Loucy (cell line): ENCODE data around the gene EFEMP1.

ENCODE experiments used
- H2AFZ ChIP-seq: fragments of 200-600 bp; sonication (generic); 2 replicates; pipeline ENCODE4 v1.6.0; 2016; ENCODE audit warnings: antibody characterized with exemption, mild to moderate bottlenecking, low read length, moderate library complexity
- H3F3A ChIP-seq: fragments of 200-600 bp; 2 replicates; pipeline ENCODE4 v1.6.0; 2016; ENCODE audit warnings: antibody characterized with exemption, low read depth, mild to moderate bottlenecking
- H3K27me3 ChIP-seq: fragments of 200-600 bp; sonication (generic); 2 replicates; pipeline ENCODE4 v1.6.1; 2014; ENCODE audit warnings: low read length, mild to moderate bottlenecking; ENCODE audit not compliant: insufficient read depth, poor library complexity, severe bottlenecking
- H3K36me3 ChIP-seq: fragments of 200-600 bp; sonication (generic); 2 replicates; pipeline ENCODE4 v1.6.1; 2016; ENCODE audit warnings: low read length; ENCODE audit not compliant: insufficient read depth
- H3K4me1 ChIP-seq: fragments of 200-600 bp; sonication (generic); 2 replicates; pipeline ENCODE4 v1.5.1; 2014; ENCODE audit warnings: low read length, mild to moderate bottlenecking; ENCODE audit not compliant: insufficient read depth, poor library complexity, severe bottlenecking
- H3K4me2 ChIP-seq: fragments of 200-600 bp; sonication (generic); 2 replicates; pipeline ENCODE4 v1.6.0; 2014; ENCODE audit warnings: antibody characterized with exemption, low read length, low read depth, mild to moderate bottlenecking; ENCODE audit not compliant: poor library complexity, severe bottlenecking
- H3K4me3 ChIP-seq: fragments of 200-600 bp; sonication (generic); 2 replicates; pipeline ENCODE4 v1.5.1; 2014; ENCODE audit warnings: low read length, mild to moderate bottlenecking, mixed read lengths; ENCODE audit not compliant: poor library complexity, severe bottlenecking
- H3K79me2 ChIP-seq: fragments of 200-600 bp; sonication (generic); 2 replicates; pipeline ENCODE4 v1.6.1; 2014; ENCODE audit warnings: low read length; ENCODE audit not compliant: insufficient read depth
- H3K9ac ChIP-seq: fragments of 200-600 bp; sonication (generic); 2 replicates; pipeline ENCODE4 v1.6.0; 2014; ENCODE audit warnings: mild to moderate bottlenecking, low read depth, low read length, moderate library complexity; ENCODE audit not compliant: poor library complexity, severe bottlenecking
- H3K9me2 ChIP-seq: fragments of 200-600 bp; sonication (generic); replicated peaks from 2 replicates; pipeline ENCODE4 v1.6.1; 2016; ENCODE audit warnings: low read depth, low read length, mixed read lengths
- H3K9me3 ChIP-seq: fragments of 200-600 bp; sonication (generic); 2 replicates; pipeline ENCODE4 v1.6.1; 2014; ENCODE audit warnings: mild to moderate bottlenecking, antibody characterized with exemption, low read length, low read depth; ENCODE audit not compliant: insufficient read depth
- H4K20me1 ChIP-seq: fragments of 200-600 bp; sonication (generic); 2 replicates; pipeline ENCODE4 v1.6.0; 2014; ENCODE audit warnings: antibody characterized with exemption, low read length, mild to moderate bottlenecking; ENCODE audit not compliant: insufficient read depth, poor library complexity, severe bottlenecking
- CTCF ChIP-seq: fragments of 200-600 bp; sonication (generic); conservative IDR thresholded peaks from 2 replicates; pipeline ENCODE4 v1.5.1; 2014; ENCODE audit warnings: mild to moderate bottlenecking, antibody characterized with exemption, low read length
- EZH2phosphoT487 ChIP-seq: fragments of 200-600 bp; IDR thresholded peaks from 2 replicates; pipeline ENCODE4 v1.6.1; 2018; ENCODE audit warnings: antibody characterized with exemption, mild to moderate bottlenecking, moderate library complexity, borderline replicate concordance

EFEMP1 gene

DNA sequence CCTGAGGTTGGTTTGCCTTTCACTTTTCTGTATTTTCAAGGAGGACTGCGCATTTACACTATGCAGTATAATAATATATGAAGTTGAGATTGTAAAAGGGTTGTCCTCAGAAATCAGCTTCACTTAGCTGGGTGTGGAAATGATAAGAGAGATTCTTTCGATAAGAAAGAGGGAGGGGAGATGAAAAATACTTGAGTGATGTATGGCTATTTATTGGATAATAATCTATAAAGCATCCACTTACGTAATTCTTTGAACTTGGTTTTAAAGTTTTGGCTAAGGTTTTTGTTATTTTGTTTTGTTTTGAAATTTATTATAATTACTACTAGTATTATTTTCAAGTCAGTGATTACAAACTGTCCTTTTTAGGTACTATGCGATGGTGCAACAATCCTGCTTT lies 40.6 kb downstream of the EFEMP1 start:
- Histone ChIP-seq H3K4me3 (no peak overlapping the region), H3K9me3 (no peaks in the 10 kb centered on the region), H2AFZ (no peak overlapping the region), H3F3A (no peaks in the 10 kb centered on the region), H3K9me2 (no peaks in the 10 kb centered on the region), H3K27me3 (no peaks in the 10 kb centered on the region), H3K79me2 (no peaks in the 10 kb centered on the region), H3K9ac (no peak overlapping the region), H3K4me2 (no peak overlapping the region), H3K4me1 (peaks cover 14% of the 10 kb centered on the region), H3K36me3 (no peaks in the 10 kb centered on the region), H4K20me1 (no peaks in the 10 kb centered on the region)
- no peak for TF ChIP-seq EZH2phosphoT487
- TF ChIP-seq CTCF, result no peak

DNA sequence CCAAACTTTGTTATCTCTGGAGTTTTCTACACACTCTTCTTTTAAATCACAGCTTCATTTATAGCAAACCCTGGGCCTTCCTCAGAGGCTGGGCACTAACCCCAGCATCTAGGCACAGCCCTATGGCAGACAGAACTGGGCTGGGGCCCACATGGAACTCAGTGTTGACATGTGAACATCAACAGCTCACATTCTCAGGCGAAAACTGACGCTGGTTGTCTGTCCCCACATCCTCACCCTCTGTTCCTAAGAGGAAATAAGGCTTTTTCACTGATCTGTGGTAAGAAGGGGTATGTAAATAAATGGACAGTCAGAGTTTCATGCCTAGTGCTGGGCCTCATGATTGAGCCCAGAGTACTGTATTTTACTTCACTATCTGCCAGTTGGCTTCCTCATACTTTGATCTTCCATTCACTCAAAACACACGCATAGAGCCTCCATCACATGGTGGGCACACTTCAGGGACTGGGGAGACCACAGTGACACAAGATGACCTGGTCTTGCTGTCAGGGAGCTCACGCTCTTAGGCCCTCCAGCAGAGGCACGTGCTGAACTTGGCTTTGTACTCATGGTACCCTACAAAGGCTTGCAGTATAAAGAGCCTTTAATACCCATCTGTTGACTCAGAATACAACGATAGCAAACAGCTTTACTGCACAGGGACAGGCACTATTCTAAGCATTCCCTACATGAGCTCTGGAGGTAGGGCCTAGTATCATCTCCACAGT lies 43.0 kb downstream of the EFEMP1 start:
- Histone ChIP-seq H2AFZ (no peak overlapping the region), H3K4me3 (no peak overlapping the region), H3K9ac (no peak overlapping the region), H3K4me2 (no peak overlapping the region), H3F3A (no peaks in the 10 kb centered on the region), H3K9me2 (no peaks in the 10 kb centered on the region), H3K79me2 (no peaks in the 10 kb centered on the region), H3K27me3 (no peaks in the 10 kb centered on the region), H3K36me3 (no peaks in the 10 kb centered on the region), H4K20me1 (no peaks in the 10 kb centered on the region), H3K9me3 (no peaks in the 10 kb centered on the region), H3K4me1 (peaks cover 14% of the 10 kb centered on the region)
- TF ChIP-seq CTCF (no peak), EZH2phosphoT487 (no peak)

GRCh38 chr2:55879976-55880375 lies 43.6 kb downstream of the EFEMP1 start:
- no peak overlapping the region for H3K4me3 ChIP-seq
- no peaks in the 10 kb centered on the region for H3K27me3 ChIP-seq
- no peak for TF ChIP-seq CTCF
- TF ChIP-seq EZH2phosphoT487, result no peak
- H3F3A ChIP-seq, result no peaks in the 10 kb centered on the region
- H3K9ac ChIP-seq, result no peak overlapping the region
- no peaks in the 10 kb centered on the region for H3K9me2 ChIP-seq
- H3K4me2 ChIP-seq, result no peak overlapping the region
- H3K36me3 ChIP-seq, result no peaks in the 10 kb centered on the region
- H2AFZ ChIP-seq, result no peak overlapping the region
- no peaks in the 10 kb centered on the region for H4K20me1 ChIP-seq
- no peaks in the 10 kb centered on the region for H3K9me3 ChIP-seq
- H3K4me1 ChIP-seq, result peaks cover 14% of the 10 kb centered on the region
- H3K79me2 ChIP-seq, result no peaks in the 10 kb centered on the region
